GM23338 (cell line): ENCODE measurements around the gene CFAP97. TPM values are rescaled to one million over a fixed set of nuclear protein-coding genes. Genes with fewer than 3 reads are reported as not detected.

Source experiments
- ATAC-seq: fragments of 200-7000 bp; cut with Tn5 transposase; 3 replicates; pipeline ENCODE4 v1.9.1; 2020
- DNase-seq: peaks from one replicate; pipeline ENCODE4 v3.0.0-alpha.2; 2015; ENCODE audit warnings: low spot score
- H2AFZ ChIP-seq: fragments of 200-600 bp; sonication (generic); 2 replicates; pipeline ENCODE4 v1.8.0; 2016; ENCODE audit warnings: antibody characterized with exemption, mild to moderate bottlenecking, moderate library complexity
- H3F3A ChIP-seq: fragments of 200-600 bp; sonication (generic); replicated peaks from 2 replicates; pipeline ENCODE4 v1.8.0; 2017; ENCODE audit warnings: antibody characterized with exemption, mixed run types, low read depth
- H3K27ac ChIP-seq: fragments of 200-600 bp; sonication (generic); 2 replicates; pipeline ENCODE4 v1.6.1; 2016; ENCODE audit warnings: low read depth
- H3K27me3 ChIP-seq: fragments of 200-600 bp; sonication (generic); 2 replicates; pipeline ENCODE4 v1.8.0; 2016; ENCODE audit warnings: mild to moderate bottlenecking, mixed run types, moderate library complexity; ENCODE audit not compliant: insufficient read depth
- H3K36me3 ChIP-seq: fragments of 200-600 bp; sonication (generic); 2 replicates; pipeline ENCODE4 v1.8.0; 2016; ENCODE audit warnings: mild to moderate bottlenecking; ENCODE audit not compliant: insufficient read depth
- H3K4me1 ChIP-seq: fragments of 200-600 bp; sonication (generic); 2 replicates; pipeline ENCODE4 v1.8.0; 2016; ENCODE audit warnings: mild to moderate bottlenecking, moderate library complexity; ENCODE audit not compliant: insufficient read depth
- H3K4me2 ChIP-seq: fragments of 200-600 bp; sonication (generic); 2 replicates; pipeline ENCODE4 v1.7.1; 2017; ENCODE audit warnings: mixed run types
- H3K4me3 ChIP-seq: fragments of 200-600 bp; sonication (generic); 2 replicates; pipeline ENCODE4 v1.6.1; 2016; ENCODE audit warnings: mixed run types
- H3K79me2 ChIP-seq: fragments of 200-600 bp; sonication (generic); replicated peaks from 2 replicates; pipeline ENCODE4 v1.8.0; 2017; ENCODE audit warnings: mild to moderate bottlenecking; ENCODE audit not compliant: insufficient read depth
- H3K9me2 ChIP-seq: fragments of 200-600 bp; sonication (generic); 2 replicates; pipeline ENCODE4 v1.8.0; 2017; ENCODE audit not compliant: insufficient read depth
- H4K20me1 ChIP-seq: fragments of 200-600 bp; sonication (generic); replicated peaks from 2 replicates; pipeline ENCODE4 v1.8.0; 2017; ENCODE audit warnings: mild to moderate bottlenecking; ENCODE audit not compliant: insufficient read depth
- H3K27ac Mint-ChIP-seq: 2 replicates; pipeline ENCODE4 v1.8.0; 2020; ENCODE audit warnings: inconsistent platforms, mild to moderate bottlenecking, moderate library complexity, mixed read lengths
- H3K27me3 Mint-ChIP-seq: 3 replicates; pipeline ENCODE4 v1.8.0; 2022; ENCODE audit warnings: low read depth, mild to moderate bottlenecking, moderate library complexity, mixed read lengths, inconsistent platforms; ENCODE audit not compliant: insufficient read depth, poor library complexity
- H3K36me3 Mint-ChIP-seq: 3 replicates; pipeline ENCODE4 v1.8.0; 2021; ENCODE audit warnings: low read depth, mild to moderate bottlenecking, inconsistent platforms, moderate library complexity, mixed read lengths
- H3K4me1 Mint-ChIP-seq: 3 replicates; pipeline ENCODE4 v1.8.0; 2020; ENCODE audit warnings: mild to moderate bottlenecking, inconsistent platforms, mixed read lengths
- H3K4me3 Mint-ChIP-seq: 3 replicates; pipeline ENCODE4 v1.8.0; 2021; ENCODE audit warnings: moderate library complexity, mild to moderate bottlenecking, inconsistent platforms, mixed read lengths
- H3K9me3 Mint-ChIP-seq: 3 replicates; pipeline ENCODE4 v1.8.0; 2020; ENCODE audit warnings: moderate library complexity, mild to moderate bottlenecking, inconsistent platforms, mixed read lengths
- ETS1 ChIP-seq: IDR thresholded peaks from 2 replicates; pipeline ENCODE4 v1.6.1; 2016; ENCODE audit warnings: antibody characterized with exemption
- EZH2phosphoT487 ChIP-seq: fragments of 200-600 bp; sonication (generic); IDR thresholded peaks from one replicate; pipeline ENCODE4 v1.8.1; 2018; ENCODE audit warnings: antibody characterized with exemption; ENCODE audit not compliant: unreplicated experiment
- JUNB ChIP-seq: IDR thresholded peaks from one replicate; pipeline ENCODE4 v1.6.1; 2016; ENCODE audit warnings: antibody characterized with exemption; ENCODE audit not compliant: unreplicated experiment
- POLR2AphosphoS5 ChIP-seq: IDR thresholded peaks from 2 replicates; pipeline ENCODE4 v1.6.1; 2016; ENCODE audit warnings: antibody characterized with exemption, low read depth
- STAT1 ChIP-seq: IDR thresholded peaks from one replicate; pipeline ENCODE4 v1.6.1; 2016; ENCODE audit warnings: antibody characterized with exemption; ENCODE audit not compliant: unreplicated experiment
- ZNF331 ChIP-seq: fragments of 250-450 bp; sonication (Bioruptor Pico); IDR thresholded peaks from 2 replicates; pipeline ENCODE4 v1.5.0; 2020; ENCODE audit warnings: low read depth, mild to moderate bottlenecking, moderate library complexity
- polyA plus RNA-seq: library from polyadenylated mRNA; unstranded; fragments of >200 nt; fragmentation: Nextera tagmentation; extraction: Ambion mirVana; gene quantifications from 2 replicates; pipeline ENCODE4 v1.2.1, GENCODE V29; 2016
- total RNA-seq: library from RNA; depleted of rRNA; stranded (reverse); fragments of >200 nt; shearing (Covaris generic); gene quantifications from 2 replicates; pipeline ENCODE4 v1.2.3, GENCODE V29; 2014
- TF ChIP-seq, protein P1 (sequence below), 2 experiments: fragments of 200-600 bp in 1 of 2; sonication (generic) in 1 of 2; conservative IDR thresholded peaks; 2 replicates each; pipeline versions ENCODE4 v1.5.1 to v1.6.1; 2016 to 2017; ENCODE audit warnings: antibody characterized with exemption in 2 of 2, low read depth in 2 of 2, mild to moderate bottlenecking in 2 of 2, moderate library complexity in 1 of 2
- TF ChIP-seq, protein P2 (sequence below): fragments of 250-450 bp; sonication (Bioruptor Pico); IDR thresholded peaks from 2 replicates; pipeline ENCODE4 v1.5.0; 2020; ENCODE audit warnings: mild to moderate bottlenecking, moderate library complexity
- TF ChIP-seq, protein P3 (sequence below): IDR thresholded peaks from one replicate; pipeline ENCODE4 v1.6.1; 2018; ENCODE audit warnings: antibody characterized with exemption; ENCODE audit not compliant: unreplicated experiment

Gene CFAP97
- total and polyA plus RNA-seq, 2 experiments from 2014 or later, result 37.7 to 73.3 TPM

DNA sequence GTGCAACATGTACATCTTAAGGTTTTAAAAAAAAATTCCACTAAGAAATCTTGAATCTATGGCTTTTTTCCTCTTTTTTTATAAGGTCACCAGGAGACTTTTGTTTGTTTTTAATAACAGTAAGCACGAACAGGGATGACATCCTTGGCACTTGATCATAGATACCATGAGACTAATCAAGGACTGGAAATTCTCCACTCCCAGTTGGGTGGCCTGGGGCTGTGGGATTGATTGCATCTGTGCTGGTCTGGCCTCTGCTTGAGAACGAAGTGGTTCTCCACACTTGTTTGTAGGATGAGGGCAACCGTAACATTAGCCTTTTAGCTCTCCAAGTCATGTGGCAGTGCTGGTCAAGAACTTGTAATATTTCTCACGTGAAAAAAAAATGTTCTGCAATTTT lies 41.0 kb upstream of the CFAP97 start:
- Histone ChIP-seq H3K79me2 (peaks cover 7% of the 10 kb centered on the region), H3K27ac (peak overlapping the region; percentile 47; the same call in 1 of the 2 replicates), H3K4me2 (no peak overlapping the region), H3K4me1 (peaks cover 3% of the 10 kb centered on the region; the same call in 1 of the 2 replicates), H2AFZ (no peak overlapping the region), H3K36me3 (no peaks in the 10 kb centered on the region), H3K9me2 (no peaks in the 10 kb centered on the region), H3F3A (no peaks in the 10 kb centered on the region), H3K4me3 (no peak overlapping the region), H3K27me3 (no peaks in the 10 kb centered on the region), H4K20me1 (no peaks in the 10 kb centered on the region)
- no peak for ATAC-seq
- Mint-ChIP-seq H3K9me3 (peaks cover 8% of the 10 kb centered on the region), H3K36me3 (peaks cover 12% of the 10 kb centered on the region), H3K4me3 (no peak overlapping the region), H3K27me3 (peaks cover 3% of the 10 kb centered on the region), H3K27ac (peak overlapping the region; percentile 44; the same call in 1 of the 2 replicates), H3K4me1 (peaks cover 12% of the 10 kb centered on the region)
- DNase-seq, result no peak
- TF ChIP-seq JUNB (no peak), ZNF331 (CRISPR knock-in tag) (no peak), ETS1 (no peak), EZH2phosphoT487 (no peak), POLR2AphosphoS5 (no peak), STAT1 (no peak)
- TF ChIP-seq, protein P1, sequence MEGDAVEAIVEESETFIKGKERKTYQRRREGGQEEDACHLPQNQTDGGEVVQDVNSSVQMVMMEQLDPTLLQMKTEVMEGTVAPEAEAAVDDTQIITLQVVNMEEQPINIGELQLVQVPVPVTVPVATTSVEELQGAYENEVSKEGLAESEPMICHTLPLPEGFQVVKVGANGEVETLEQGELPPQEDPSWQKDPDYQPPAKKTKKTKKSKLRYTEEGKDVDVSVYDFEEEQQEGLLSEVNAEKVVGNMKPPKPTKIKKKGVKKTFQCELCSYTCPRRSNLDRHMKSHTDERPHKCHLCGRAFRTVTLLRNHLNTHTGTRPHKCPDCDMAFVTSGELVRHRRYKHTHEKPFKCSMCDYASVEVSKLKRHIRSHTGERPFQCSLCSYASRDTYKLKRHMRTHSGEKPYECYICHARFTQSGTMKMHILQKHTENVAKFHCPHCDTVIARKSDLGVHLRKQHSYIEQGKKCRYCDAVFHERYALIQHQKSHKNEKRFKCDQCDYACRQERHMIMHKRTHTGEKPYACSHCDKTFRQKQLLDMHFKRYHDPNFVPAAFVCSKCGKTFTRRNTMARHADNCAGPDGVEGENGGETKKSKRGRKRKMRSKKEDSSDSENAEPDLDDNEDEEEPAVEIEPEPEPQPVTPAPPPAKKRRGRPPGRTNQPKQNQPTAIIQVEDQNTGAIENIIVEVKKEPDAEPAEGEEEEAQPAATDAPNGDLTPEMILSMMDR (conservative IDR thresholded peaks at IDR 0.05; ENCODE audit: low read depth in 2 of 2), result no peak
- TF ChIP-seq, protein P2, sequence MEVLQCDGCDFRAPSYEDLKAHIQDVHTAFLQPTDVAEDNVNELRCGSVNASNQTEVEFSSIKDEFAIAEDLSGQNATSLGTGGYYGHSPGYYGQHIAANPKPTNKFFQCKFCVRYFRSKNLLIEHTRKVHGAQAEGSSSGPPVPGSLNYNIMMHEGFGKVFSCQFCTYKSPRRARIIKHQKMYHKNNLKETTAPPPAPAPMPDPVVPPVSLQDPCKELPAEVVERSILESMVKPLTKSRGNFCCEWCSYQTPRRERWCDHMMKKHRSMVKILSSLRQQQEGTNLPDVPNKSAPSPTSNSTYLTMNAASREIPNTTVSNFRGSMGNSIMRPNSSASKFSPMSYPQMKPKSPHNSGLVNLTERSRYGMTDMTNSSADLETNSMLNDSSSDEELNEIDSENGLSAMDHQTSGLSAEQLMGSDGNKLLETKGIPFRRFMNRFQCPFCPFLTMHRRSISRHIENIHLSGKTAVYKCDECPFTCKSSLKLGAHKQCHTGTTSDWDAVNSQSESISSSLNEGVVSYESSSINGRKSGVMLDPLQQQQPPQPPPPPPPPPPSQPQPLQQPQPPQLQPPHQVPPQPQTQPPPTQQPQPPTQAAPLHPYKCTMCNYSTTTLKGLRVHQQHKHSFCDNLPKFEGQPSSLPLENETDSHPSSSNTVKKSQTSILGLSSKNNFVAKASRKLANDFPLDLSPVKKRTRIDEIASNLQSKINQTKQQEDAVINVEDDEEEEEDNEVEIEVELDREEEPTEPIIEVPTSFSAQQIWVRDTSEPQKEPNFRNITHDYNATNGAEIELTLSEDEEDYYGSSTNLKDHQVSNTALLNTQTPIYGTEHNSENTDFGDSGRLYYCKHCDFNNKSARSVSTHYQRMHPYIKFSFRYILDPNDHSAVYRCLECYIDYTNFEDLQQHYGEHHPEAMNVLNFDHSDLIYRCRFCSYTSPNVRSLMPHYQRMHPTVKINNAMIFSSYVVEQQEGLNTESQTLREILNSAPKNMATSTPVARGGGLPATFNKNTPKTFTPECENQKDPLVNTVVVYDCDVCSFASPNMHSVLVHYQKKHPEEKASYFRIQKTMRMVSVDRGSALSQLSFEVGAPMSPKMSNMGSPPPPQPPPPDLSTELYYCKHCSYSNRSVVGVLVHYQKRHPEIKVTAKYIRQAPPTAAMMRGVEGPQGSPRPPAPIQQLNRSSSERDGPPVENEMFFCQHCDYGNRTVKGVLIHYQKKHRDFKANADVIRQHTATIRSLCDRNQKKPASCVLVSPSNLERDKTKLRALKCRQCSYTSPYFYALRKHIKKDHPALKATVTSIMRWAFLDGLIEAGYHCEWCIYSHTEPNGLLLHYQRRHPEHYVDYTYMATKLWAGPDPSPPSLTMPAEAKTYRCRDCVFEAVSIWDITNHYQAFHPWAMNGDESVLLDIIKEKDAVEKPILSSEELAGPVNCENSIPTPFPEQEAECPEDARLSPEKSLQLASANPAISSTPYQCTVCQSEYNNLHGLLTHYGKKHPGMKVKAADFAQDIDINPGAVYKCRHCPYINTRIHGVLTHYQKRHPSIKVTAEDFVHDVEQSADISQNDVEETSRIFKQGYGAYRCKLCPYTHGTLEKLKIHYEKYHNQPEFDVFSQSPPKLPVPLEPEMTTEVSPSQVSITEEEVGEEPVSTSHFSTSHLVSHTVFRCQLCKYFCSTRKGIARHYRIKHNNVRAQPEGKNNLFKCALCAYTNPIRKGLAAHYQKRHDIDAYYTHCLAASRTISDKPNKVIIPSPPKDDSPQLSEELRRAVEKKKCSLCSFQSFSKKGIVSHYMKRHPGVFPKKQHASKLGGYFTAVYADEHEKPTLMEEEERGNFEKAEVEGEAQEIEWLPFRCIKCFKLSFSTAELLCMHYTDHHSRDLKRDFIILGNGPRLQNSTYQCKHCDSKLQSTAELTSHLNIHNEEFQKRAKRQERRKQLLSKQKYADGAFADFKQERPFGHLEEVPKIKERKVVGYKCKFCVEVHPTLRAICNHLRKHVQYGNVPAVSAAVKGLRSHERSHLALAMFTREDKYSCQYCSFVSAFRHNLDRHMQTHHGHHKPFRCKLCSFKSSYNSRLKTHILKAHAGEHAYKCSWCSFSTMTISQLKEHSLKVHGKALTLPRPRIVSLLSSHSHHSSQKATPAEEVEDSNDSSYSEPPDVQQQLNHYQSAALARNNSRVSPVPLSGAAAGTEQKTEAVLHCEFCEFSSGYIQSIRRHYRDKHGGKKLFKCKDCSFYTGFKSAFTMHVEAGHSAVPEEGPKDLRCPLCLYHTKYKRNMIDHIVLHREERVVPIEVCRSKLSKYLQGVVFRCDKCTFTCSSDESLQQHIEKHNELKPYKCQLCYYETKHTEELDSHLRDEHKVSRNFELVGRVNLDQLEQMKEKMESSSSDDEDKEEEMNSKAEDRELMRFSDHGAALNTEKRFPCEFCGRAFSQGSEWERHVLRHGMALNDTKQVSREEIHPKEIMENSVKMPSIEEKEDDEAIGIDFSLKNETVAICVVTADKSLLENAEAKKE (CRISPR knock-in tag), result no peak
- TF ChIP-seq, protein P3, sequence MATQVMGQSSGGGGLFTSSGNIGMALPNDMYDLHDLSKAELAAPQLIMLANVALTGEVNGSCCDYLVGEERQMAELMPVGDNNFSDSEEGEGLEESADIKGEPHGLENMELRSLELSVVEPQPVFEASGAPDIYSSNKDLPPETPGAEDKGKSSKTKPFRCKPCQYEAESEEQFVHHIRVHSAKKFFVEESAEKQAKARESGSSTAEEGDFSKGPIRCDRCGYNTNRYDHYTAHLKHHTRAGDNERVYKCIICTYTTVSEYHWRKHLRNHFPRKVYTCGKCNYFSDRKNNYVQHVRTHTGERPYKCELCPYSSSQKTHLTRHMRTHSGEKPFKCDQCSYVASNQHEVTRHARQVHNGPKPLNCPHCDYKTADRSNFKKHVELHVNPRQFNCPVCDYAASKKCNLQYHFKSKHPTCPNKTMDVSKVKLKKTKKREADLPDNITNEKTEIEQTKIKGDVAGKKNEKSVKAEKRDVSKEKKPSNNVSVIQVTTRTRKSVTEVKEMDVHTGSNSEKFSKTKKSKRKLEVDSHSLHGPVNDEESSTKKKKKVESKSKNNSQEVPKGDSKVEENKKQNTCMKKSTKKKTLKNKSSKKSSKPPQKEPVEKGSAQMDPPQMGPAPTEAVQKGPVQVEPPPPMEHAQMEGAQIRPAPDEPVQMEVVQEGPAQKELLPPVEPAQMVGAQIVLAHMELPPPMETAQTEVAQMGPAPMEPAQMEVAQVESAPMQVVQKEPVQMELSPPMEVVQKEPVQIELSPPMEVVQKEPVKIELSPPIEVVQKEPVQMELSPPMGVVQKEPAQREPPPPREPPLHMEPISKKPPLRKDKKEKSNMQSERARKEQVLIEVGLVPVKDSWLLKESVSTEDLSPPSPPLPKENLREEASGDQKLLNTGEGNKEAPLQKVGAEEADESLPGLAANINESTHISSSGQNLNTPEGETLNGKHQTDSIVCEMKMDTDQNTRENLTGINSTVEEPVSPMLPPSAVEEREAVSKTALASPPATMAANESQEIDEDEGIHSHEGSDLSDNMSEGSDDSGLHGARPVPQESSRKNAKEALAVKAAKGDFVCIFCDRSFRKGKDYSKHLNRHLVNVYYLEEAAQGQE, result no peak
